DMS53 treated with DMSO at 0.1 percent for 48 hours (cell line): Measurements from ENCODE around the gene CD300C.
A peak's percentile ranks its signal among the peaks of the same experiment; 100 is the strongest.
"Not testable (repeated sequence)": the region's sequence is repeated elsewhere in the genome, so short reads cannot be mapped to it uniquely, and the experiment has no call there.

Source experiments
- DNase-seq: peaks from one replicate; lab custom pipeline; 2025; ENCODE audit not compliant: unreplicated experiment; lab: John Stamatoyannopoulos, UW

The CD300C gene

DNA sequence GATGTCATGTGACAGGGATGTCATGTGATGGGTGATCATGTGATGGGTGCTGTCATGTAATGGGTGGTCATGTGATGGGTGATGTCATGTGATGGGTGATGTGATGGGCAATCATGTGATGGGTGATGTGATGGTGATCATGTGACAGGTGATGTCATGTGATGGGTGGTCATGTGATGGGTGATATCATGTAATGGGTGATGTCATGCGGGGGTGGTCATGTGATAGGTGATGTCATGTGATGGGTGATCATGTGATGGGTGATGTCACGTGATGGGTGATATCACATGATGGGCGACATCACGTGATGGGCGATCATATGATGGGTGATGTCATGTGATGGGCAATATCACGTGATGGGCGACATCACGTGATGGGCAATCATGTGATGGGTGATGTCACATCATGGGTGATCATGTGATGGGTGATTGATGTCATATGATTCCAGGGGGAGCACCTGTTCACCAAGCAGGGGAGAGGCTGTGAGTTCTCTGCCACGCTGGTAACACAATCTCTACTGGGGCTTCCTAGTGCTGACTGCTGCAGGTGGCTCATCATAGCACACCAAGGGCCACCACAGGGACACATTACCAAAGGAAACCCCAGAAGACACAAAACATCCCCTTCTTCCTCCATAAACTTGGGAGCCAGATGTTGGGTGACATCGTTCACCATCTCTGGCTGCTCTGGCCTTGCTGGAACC lies 31.1 kb downstream of the CD300C start:
- DNase-seq: no peak

DNA sequence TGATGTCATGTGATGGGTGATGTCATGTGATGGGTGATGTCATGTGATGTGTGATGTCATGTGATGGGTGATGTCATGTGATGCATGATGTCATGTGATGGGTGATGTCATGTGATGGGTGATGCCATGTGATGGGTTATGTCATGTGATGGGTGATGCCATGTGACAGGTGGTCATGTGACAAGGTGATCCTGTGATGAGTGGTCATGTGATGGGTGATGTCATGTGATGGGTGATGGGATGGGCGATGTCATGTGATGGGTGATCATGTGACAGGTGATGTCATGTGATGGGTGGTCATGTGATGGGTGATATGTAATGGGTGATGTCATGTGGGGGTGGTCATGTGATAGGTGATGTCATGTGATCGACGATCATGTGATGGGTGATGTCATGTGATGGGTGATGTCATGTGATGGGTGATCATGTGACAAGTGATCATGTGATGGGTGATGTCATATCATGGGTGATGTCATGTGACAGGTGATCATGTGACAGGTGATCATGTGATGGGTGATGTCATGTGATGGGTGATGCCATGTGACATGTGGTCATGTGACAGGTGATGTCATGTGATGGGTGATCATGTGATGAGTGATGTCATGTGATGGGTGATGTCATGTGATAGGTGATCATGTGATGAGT lies 31.8 kb downstream of the CD300C start:
- no peak for DNase-seq

DNA sequence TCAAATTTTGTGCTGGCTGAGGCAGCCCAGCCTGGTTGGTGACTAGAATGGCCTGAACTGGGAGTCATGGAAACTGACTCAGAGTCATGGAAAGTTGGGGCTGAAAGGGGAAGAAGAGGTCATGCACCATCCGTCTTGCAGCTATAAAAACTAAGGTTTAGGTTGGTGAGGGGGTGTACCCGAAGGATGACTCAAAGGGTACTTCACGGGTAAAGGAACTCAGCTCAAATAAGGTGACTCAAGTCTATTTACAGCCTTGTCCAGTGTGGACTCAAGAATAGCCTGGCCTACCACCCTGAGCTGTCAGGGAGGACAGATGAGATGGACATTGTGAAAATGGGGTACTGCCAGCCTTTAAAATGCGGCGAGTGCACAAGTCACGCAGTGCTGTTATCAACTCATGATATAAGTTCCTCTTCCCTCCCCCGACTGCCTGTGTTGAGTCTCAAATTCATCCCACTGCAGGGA lies 33.3 kb downstream of the CD300C start:
- DNase-seq: no peak

DNA sequence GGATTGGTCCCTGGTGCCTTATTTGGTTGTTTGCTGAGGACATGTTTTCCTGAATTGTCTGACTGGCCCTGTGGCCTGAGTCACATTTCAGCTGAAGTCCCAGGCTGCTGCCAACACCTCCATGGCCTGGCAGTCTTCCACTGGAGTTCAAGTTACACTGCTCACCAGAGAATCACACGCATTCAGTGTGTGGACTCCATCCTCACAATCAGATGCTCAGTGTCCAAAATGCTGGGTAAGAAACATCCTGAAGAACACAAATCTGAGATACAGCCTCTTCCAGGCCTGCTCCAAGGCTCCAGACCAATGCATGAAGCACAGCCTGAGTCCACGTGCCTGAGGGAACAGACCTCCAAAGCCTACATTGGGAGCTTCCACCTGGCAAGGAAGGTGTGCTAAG lies 33.9 kb downstream of the CD300C start:
- no peak for DNase-seq

DNA sequence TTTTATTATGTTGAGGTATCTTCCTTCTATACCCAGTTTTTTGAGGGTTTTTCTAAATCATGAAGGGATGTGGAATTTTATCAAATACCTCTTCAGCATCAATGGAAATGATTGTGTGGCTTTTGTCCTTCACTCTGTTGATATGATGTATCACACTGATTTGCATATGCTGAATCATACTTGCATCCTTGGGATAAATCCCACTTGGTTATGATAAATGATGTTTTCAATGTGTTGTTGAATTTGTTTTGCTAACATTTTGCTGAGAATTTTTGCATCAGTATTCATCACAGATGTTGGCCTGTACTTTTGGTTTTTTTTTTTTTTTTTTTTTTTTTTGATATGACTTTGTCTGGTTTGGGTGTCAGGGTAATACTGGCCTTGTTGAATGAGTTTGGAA lies 37.8 kb downstream of the CD300C start:
- DNase-seq: no peak

DNA sequence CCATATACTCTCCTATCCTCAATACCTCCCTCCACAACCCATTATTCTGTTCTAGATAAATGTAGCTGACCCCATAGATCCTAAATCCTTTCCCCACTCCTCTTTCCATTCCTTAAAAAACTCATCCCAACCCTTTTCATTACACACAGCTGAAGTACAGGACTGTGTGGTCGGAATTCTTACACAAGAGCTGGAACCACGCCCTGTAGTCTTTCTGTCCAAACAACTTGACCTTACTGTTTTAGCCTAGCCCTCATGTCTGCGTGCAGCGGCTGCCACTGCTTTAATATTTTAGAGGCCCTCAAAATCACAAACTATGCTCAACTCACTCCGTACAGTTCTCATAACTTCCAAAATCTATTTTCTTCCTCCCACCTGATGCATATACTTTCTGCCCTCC lies 42.0 kb downstream of the CD300C start:
- DNase-seq: not testable (repeated sequence)

DNA sequence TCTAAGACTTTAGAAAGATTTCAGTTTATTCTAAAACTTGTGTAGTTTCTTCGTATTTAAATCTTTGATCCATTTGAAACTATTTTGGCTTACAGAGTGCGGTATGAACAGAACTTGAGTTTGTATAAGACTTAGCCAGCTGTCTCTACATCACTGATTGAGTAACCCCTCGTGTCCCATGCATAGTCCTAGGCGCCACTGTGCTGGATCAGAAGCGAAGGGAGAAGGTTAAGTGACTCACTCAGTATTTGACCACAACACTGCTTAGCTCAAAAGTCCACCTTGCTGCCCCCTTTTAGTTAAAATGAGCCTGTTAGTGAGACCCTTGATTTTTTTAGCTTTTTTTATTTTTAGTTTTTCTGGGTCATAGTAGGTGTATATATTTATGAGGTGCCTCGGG lies 43.1 kb downstream of the CD300C start:
- no peak for DNase-seq

DNA sequence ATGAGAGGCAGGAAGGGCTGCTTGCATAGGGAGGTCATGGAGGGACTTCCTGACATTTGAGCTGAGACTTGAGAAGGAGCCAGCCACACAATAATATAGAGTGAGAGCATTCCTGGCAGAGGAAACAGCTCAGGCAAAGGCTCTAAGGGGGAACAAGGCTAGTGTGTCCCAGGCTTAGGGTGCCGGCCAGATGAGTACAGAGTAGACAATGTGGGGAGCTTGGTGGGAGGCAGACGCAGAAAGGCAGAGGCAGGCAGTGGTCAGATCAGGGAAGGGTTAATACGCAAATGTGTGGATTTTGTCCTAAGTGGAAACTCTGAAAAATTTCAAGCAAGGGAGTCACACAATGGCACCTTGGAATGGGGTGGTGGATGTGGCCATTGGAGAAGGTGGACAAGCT lies 45.9 kb downstream of the CD300C start:
- no peak for DNase-seq

DNA sequence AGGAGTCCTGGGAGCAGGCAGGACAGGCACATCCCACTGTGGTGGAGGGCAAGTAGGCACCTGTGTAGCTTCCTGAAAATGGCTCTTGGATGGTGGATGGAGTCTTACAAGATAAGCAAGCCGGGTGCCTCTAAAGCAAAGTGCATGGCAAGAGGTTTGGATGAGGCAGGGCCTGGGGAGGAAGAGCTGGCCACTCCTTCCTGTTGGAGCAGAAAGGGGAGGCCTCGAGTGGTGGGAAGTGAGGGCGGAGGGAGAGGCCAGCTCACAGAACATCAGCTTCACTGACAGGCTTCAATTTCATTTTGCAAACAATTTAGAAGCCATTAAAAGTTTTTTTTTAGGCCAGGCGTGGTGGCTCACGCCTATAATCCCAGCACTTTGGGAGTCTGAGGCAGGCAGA lies 48.4 kb downstream of the CD300C start:
- DNase-seq: no peak

DNA sequence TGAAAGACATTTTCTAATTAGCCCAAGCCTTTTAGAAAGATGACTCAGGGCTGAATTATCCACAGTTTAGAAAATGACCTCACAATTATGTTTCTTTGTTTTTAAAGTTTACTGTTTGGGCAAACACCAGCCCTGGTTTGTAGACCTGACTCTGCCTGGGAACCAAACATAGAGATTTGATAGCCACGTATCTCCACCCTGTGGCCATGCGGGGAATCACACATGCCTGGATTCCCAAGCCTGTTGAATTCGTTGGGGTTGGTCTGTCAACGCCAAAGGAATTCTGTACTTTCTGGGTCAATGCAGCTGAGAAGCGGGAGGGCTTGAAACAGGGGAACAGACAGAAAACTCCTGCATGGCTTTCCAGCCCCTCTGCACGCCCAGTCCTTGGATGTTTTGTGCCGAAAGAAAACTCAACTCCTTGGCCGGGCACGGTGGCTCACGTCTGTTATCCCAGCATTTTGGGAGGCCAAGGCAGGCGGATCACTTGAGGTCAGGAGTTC lies 52.5 kb downstream of the CD300C start:
- peak; percentile 68 for DNase-seq

DNA sequence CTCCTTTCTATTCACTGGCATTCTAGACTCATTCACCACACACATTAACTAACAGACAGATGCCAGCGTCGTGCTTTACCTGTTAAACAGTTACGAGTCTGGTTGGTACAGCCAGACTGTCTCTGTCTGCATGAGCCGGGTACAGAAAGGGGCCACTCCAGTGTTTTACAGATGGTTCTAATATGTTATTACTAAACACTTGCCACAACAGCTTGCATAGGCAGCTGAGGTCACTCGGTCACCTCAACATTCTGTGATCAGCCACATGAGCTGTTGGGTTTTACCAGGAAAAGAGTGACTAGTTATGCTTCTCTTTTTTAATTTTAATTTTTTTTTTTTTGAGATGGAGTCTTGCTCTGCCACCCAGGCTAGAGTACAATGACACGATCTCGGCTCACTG lies 54.3 kb downstream of the CD300C start:
- DNase-seq: no peak
